Measurements from ENCODE around the gene ZSWIM4. TPM values are rescaled to one million over a fixed set of nuclear protein-coding genes. Genes with fewer than 3 reads are reported as not detected.
A peak's percentile ranks its signal among the peaks of the same experiment; 100 is the strongest.

ZSWIM4 gene
- total and polyA plus RNA-seq, 12 donors, result 1.2 to 7.1 (median 2.7) TPM

DNA sequence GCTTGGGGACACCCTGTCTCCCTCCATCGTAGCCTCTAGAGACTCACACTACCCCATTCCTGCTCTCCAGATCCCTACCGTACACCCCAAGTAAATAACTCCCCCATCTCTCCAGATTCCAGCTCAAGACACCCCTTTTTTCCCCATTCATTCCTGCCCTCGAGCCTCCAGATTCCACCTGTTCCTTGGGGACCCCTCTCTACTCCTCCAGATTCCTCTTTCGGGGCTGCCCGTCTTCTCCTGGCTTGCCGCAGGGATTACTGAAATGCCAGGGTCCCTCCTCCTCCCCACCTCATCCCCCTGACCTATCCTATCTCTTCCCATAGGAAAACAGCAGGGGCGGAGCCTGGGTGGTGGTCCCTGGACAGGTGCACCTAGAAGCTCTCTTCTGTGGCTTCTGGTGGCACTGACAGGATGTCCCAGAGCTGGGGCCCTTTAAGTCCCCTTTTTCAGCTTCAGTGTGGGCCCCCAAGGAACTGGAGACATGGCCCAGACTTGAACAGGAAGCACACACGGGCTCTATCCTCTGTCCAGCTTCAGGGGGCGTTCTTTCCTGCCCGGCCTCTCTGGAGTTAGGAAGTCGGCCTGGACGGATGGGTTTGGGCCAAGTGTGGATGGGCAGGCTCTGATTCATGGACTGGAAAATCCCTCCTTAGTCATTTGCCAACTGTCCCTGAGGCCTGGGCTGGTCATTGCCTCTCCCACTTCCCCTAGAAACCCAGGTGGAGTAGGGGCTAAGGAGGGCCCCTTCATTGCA, 1.2 kb downstream of the ZSWIM4 start:
- peak in 6 of 9 donors; percentile 11 to 45 (median 29) for TF ChIP-seq CTCF (IDR thresholded peaks at IDR 0.05)
- 12 to 16% methylated on average over 12 of the region's 12 CpGs for WGBS, 2 donors
- intact Hi-C loops (cut with DNase I), result loop anchor here in 6 of 10 donors (5.0 kb wide), 3 partner anchors 36 to 66 kb away; no protein-coding TSS in a partner anchor
- Histone ChIP-seq H3K9me3 (no peaks in the 10 kb centered on the region), H3K36me3 (peaks cover 0 to 16% (median 0%) of the 10 kb centered on the region in 9 donors), H3K4me1 (peaks cover 16 to 35% (median 29%) of the 10 kb centered on the region in 9 donors), H3K4me3 (peak overlapping the region in 9 of 10 donors; percentile 62 to 96 (median 73)), H3K27me3 (no peaks in the 10 kb centered on the region), H3K27ac (peak overlapping the region; percentile 17 to 94 (median 90))
- peak; percentile 11 to 60 (median 39) for ATAC-seq
- peak; percentile 70 to 84 for DNase-seq

GRCh38 chr19:13797058-13797440, 1.8 kb downstream of the ZSWIM4 start:
- peak overlapping the region in 6 of 10 donors; percentile 72 to 96 (median 74) for H3K4me3 ChIP-seq
- H3K27me3 ChIP-seq, result no peaks in the 10 kb centered on the region
- H3K36me3 ChIP-seq, result peaks cover 0 to 16% (median 0%) of the 10 kb centered on the region in 9 donors
- intact Hi-C loops (cut with DNase I), result loop anchor here in 6 of 10 donors (5.0 kb wide), 3 partner anchors 35 to 65 kb away; no protein-coding TSS in a partner anchor
- ATAC-seq (no peak), DNase-seq (no peak)
- peaks cover 16 to 35% (median 29%) of the 10 kb centered on the region in 9 donors for H3K4me1 ChIP-seq
- no peaks in the 10 kb centered on the region for H3K9me3 ChIP-seq
- WGBS, 2 donors, result 65 to 67% methylated on average over 4 of the region's 4 CpGs
- no peak for TF ChIP-seq CTCF (IDR thresholded peaks at IDR 0.05)
- peak overlapping the region; percentile 17 to 94 (median 90) for H3K27ac ChIP-seq

- ATAC-seq, result no peak
- intact Hi-C loops (cut with DNase I), result loop anchor here in 6 of 10 donors (5.0 kb wide), 3 partner anchors 34 to 64 kb away; no protein-coding TSS in a partner anchor
- no peaks in the 10 kb centered on the region for H3K27me3 ChIP-seq
- WGBS, 2 donors, result 41 to 44% methylated on average over 7 of the region's 7 CpGs
- peak overlapping the region in 7 of 10 donors; percentile 10 to 94 (median 92) for H3K27ac ChIP-seq
- H3K36me3 ChIP-seq, result peaks cover 0 to 22% (median 0%) of the 10 kb centered on the region in 9 donors
- no peak overlapping the region for H3K4me3 ChIP-seq
- DNase-seq, result no peak
- no peak for TF ChIP-seq CTCF (IDR thresholded peaks at IDR 0.05)
- no peaks in the 10 kb centered on the region for H3K9me3 ChIP-seq
- H3K4me1 ChIP-seq, result peaks cover 16 to 35% (median 29%) of the 10 kb centered on the region in 9 donors
Measured at GRCh38 chr19:13797870-13798269, 2.6 kb downstream of the ZSWIM4 start.

DNA sequence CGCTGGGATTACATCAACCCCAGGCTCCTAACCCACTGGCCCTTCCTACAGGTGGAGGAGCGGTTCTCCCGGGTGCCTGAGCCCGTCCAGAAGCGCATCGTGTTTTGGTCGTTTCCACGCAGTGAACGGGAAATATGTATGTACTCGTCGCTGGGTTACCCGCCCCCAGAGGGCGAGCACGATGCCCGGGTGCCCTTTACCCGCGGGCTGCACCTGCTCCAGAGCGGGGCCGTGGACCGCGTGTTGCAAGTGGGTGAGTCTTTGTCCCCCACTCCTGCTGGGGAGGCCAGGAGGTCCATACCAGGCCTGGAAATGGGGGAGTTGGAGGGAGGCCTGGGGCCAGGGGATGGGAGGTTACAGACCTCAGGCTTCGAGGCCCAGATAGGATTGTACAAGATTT, 4.4 kb downstream of the ZSWIM4 start:
- no peak for TF ChIP-seq CTCF (IDR thresholded peaks at IDR 0.05)
- Histone ChIP-seq H3K4me3 (no peak overlapping the region), H3K9me3 (no peaks in the 10 kb centered on the region), H3K27ac (no peak overlapping the region), H3K36me3 (peaks cover 0 to 28% (median 0%) of the 10 kb centered on the region in 9 donors), H3K27me3 (no peaks in the 10 kb centered on the region), H3K4me1 (peaks cover 12 to 26% (median 21%) of the 10 kb centered on the region in 9 donors)
- intact Hi-C loops (cut with DNase I), result loop anchor here in 6 of 10 donors (5.0 kb wide), 3 partner anchors 33 to 63 kb away; no protein-coding TSS in a partner anchor
- no peak for DNase-seq
- no peak for ATAC-seq
- WGBS, 2 donors, result 96 to 97% methylated on average over 22 of the region's 22 CpGs

All from heart right ventricle (tissue), 16 donors.